OCI-LY1 (cell line): ENCODE results near the gene SAFB.

ENCODE experiments used
- H2AFZ ChIP-seq: fragments of 200-600 bp; sonication (generic), shearing (Covaris generic); 2 replicates; pipeline ENCODE4 v1.6.0; 2014; ENCODE audit warnings: antibody characterized with exemption, mild to moderate bottlenecking, low read length
- H3F3A ChIP-seq: fragments of 200-600 bp; sonication (generic), shearing (Covaris generic); 2 replicates; pipeline ENCODE4 v1.6.0; 2014; ENCODE audit warnings: mild to moderate bottlenecking, antibody characterized with exemption, low read length, moderate library complexity; ENCODE audit not compliant: insufficient read depth
- H3K27ac ChIP-seq: fragments of 200-600 bp; sonication (generic); 2 replicates; pipeline ENCODE4 v1.5.1; 2014; ENCODE audit warnings: low read length, mixed run types, mild to moderate bottlenecking, low read depth; ENCODE audit not compliant: poor library complexity, severe bottlenecking
- H3K27me3 ChIP-seq: fragments of 200-600 bp; sonication (generic); 2 replicates; pipeline ENCODE4 v1.6.0; 2014; ENCODE audit warnings: antibody characterized with exemption, mild to moderate bottlenecking, low read length, moderate library complexity; ENCODE audit not compliant: insufficient read depth
- H3K36me3 ChIP-seq: fragments of 200-600 bp; sonication (generic); 2 replicates; pipeline ENCODE4 v1.6.1; 2014; ENCODE audit warnings: mild to moderate bottlenecking, antibody characterized with exemption, low read length, moderate library complexity, mixed read lengths; ENCODE audit not compliant: insufficient read depth
- H3K4me1 ChIP-seq: fragments of 200-600 bp; sonication (generic); 2 replicates; pipeline ENCODE4 v1.5.1; 2014; ENCODE audit warnings: mild to moderate bottlenecking, low read length, moderate library complexity; ENCODE audit not compliant: insufficient read depth, severe bottlenecking
- H3K4me2 ChIP-seq: fragments of 200-600 bp; sonication (generic), shearing (Covaris generic); 2 replicates; pipeline ENCODE4 v1.6.1; 2014; ENCODE audit warnings: low read length
- H3K4me3 ChIP-seq: fragments of 200-600 bp; sonication (generic); 2 replicates; pipeline ENCODE4 v1.5.1; 2014; ENCODE audit warnings: low read length, low read depth, mild to moderate bottlenecking, mixed read lengths; ENCODE audit not compliant: poor library complexity, severe bottlenecking
- H3K79me2 ChIP-seq: fragments of 200-600 bp; shearing (Covaris generic); 2 replicates; pipeline ENCODE4 v1.6.1; 2016; ENCODE audit warnings: mixed run types, low read length, mixed read lengths; ENCODE audit not compliant: insufficient read depth
- H3K9ac ChIP-seq: fragments of 200-600 bp; sonication (generic), shearing (Covaris generic); 2 replicates; pipeline ENCODE4 v1.6.1; 2014; ENCODE audit warnings: mild to moderate bottlenecking, low read length, mixed read lengths
- H3K9me2 ChIP-seq: fragments of 200-600 bp; sonication (generic), shearing (Covaris generic); 2 replicates; pipeline ENCODE4 v1.6.1; 2014; ENCODE audit warnings: low read depth, mild to moderate bottlenecking, low read length, mixed read lengths
- H3K9me3 ChIP-seq: fragments of 200-600 bp; shearing (Covaris generic); 2 replicates; pipeline ENCODE4 v1.6.1; 2014; ENCODE audit warnings: low read length, mixed read lengths
- H4K20me1 ChIP-seq: fragments of 200-600 bp; sonication (generic), shearing (Covaris generic); 2 replicates; pipeline ENCODE4 v1.6.0; 2016; ENCODE audit warnings: mild to moderate bottlenecking, low read length; ENCODE audit not compliant: insufficient read depth
- CTCF ChIP-seq: fragments of 200-600 bp; sonication (generic), shearing (Covaris generic); IDR thresholded peaks from 2 replicates; pipeline ENCODE4 v1.5.1; 2017; ENCODE audit warnings: mild to moderate bottlenecking, antibody characterized with exemption, low read length, moderate library complexity, mixed read lengths
- EZH2 ChIP-seq: fragments of 200-600 bp; sonication (generic), shearing (Covaris generic); IDR thresholded peaks from 2 replicates; pipeline ENCODE4 v1.8.0; 2017; ENCODE audit warnings: borderline replicate concordance, mixed run types, mild to moderate bottlenecking, antibody characterized with exemption, low read length, moderate library complexity, mixed read lengths

SAFB gene

DNA sequence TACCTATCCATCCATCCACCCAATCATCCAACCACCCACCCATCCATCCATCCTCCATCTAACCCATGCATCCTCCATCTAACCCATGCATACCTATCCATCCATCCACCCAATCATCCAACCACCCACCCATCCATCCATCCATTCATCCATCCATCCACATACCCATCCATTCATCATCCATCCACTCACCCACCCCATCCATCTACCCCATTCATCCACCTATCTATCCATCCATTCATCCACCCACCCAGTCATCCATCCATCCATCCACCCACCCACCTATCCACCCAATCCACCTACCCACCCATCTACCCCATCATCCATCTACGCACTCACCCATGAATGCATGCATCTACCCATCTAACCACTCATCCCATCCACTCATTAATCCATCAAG lies 50.9 kb downstream of the SAFB start:
- Histone ChIP-seq H4K20me1 (no peaks in the 10 kb centered on the region), H2AFZ (no peak overlapping the region), H3K4me2 (no peak overlapping the region), H3K9me3 (no peaks in the 10 kb centered on the region), H3K9me2 (no peaks in the 10 kb centered on the region), H3K4me3 (no peak overlapping the region), H3K4me1 (peaks cover 4% of the 10 kb centered on the region), H3K27ac (no peak overlapping the region), H3K79me2 (no peaks in the 10 kb centered on the region), H3K27me3 (no peaks in the 10 kb centered on the region), H3K9ac (no peak overlapping the region), H3K36me3 (peaks cover 45% of the 10 kb centered on the region), H3F3A (no peaks in the 10 kb centered on the region)
- no peak for TF ChIP-seq EZH2
- TF ChIP-seq CTCF: no peak

DNA sequence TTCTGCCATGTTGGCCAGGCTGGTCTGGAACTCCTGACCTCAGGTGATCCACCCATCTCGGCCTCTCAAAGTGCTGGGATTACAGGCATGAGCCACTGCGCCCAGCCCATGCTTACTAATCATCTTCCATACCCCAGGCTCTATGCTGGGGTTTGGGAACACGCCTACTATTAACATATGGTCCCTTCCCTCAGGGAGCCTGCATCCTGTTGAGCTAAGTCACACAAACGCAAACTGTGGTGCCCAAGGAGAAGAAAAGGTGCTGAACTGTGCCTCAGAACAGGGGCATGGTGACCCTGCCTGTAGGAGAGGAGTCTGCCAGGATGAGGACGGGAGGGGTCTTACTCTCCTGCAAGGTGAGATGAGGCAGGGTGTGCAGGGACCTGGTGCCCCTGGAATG lies 51.8 kb downstream of the SAFB start:
- Histone ChIP-seq H2AFZ (no peak overlapping the region), H3K4me2 (no peak overlapping the region), H3K27ac (no peak overlapping the region), H3K36me3 (peaks cover 36% of the 10 kb centered on the region), H3K9ac (no peak overlapping the region), H3K79me2 (no peaks in the 10 kb centered on the region), H3K9me2 (no peaks in the 10 kb centered on the region), H3K27me3 (no peaks in the 10 kb centered on the region), H4K20me1 (no peaks in the 10 kb centered on the region), H3K4me1 (peaks cover 12% of the 10 kb centered on the region), H3K9me3 (no peaks in the 10 kb centered on the region), H3F3A (no peaks in the 10 kb centered on the region), H3K4me3 (no peak overlapping the region)
- TF ChIP-seq EZH2: no peak
- TF ChIP-seq CTCF: no peak

DNA sequence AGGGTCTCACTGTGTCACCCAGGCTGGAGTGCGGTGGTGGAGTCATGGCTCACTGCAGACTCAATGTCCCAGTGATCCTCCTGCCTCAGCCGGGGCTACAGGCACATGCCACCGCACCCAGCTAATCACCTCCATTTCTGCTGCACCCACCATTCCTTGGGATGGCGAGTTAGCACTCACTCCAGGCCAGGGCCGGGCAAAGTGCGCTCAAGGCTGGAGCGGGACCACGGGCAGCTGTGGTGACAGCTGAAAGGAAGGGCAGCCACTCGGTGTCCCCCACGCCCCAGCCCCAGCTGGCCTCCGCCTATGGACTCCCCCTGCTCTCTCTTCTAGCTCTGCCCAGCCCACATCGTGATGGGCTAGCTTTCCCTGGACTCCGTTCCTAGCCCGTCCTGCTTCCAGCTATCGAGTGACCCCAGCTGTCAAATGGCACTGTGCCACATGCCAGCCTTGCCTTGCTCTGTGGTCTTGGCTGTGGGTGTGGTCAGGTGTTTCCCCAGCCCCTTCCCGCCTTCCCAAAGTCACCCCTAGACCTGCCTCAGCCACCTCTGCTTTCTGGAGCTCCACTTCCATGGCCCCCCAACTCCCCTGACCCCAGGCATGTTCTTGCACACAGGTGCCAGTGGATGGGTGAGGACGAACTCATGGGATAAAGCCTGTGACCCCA lies 53.4 kb downstream of the SAFB start:
- Histone ChIP-seq H3K9ac (no peak overlapping the region), H4K20me1 (no peaks in the 10 kb centered on the region)

DNA sequence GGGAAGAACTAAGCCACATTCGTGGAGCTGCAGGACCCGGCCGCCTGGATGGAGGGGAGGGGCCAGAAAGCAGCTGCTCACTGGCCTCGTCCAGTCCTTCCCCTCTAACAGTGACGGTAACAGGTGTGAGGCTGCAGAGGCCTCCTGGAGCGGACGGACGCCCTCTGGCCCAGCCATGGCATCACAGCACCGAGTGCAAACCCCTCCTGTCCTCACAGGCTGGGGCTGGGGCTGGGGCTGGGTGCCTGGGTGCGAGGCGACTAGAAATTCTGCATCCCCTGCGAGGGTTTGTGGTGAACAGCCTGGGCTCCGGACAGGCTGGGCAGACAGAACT lies 53.9 kb downstream of the SAFB start:
- Histone ChIP-seq H3K9me2 (no peaks in the 10 kb centered on the region), H4K20me1 (no peaks in the 10 kb centered on the region), H3K4me3 (no peak overlapping the region), H3F3A (no peaks in the 10 kb centered on the region), H3K79me2 (no peaks in the 10 kb centered on the region), H3K9me3 (no peaks in the 10 kb centered on the region), H3K36me3 (peaks cover 19% of the 10 kb centered on the region), H3K27ac (no peak overlapping the region), H2AFZ (no peak overlapping the region), H3K9ac (no peak overlapping the region), H3K27me3 (no peaks in the 10 kb centered on the region), H3K4me1 (peaks cover 14% of the 10 kb centered on the region), H3K4me2 (no peak overlapping the region)
- TF ChIP-seq EZH2: no peak
- TF ChIP-seq CTCF: no peak

More for the DNA sequence above, 53.4 kb downstream of the SAFB start:
- Histone ChIP-seq H3K4me2 (no peak overlapping the region), H3F3A (no peaks in the 10 kb centered on the region), H3K36me3 (peaks cover 24% of the 10 kb centered on the region), H3K9me2 (no peaks in the 10 kb centered on the region), H3K4me1 (peaks cover 13% of the 10 kb centered on the region), H3K4me3 (no peak overlapping the region), H3K79me2 (no peaks in the 10 kb centered on the region), H3K27me3 (no peaks in the 10 kb centered on the region), H2AFZ (no peak overlapping the region), H3K27ac (no peak overlapping the region), H3K9me3 (no peaks in the 10 kb centered on the region)
- TF ChIP-seq EZH2: no peak
